Liver (tissue), 9 donors: ENCODE results near the gene ZSWIM4. TPM values are rescaled to one million over a fixed set of nuclear protein-coding genes. Genes with fewer than 3 reads are reported as not detected.
A peak's percentile ranks its signal among the peaks of the same experiment; 100 is the strongest.

Experiments
- DNase-seq: peaks from one replicate; pipeline ENCODE4 v3.0.0-alpha.2; 2017; ENCODE audit warnings: low spot score
- H3K27ac ChIP-seq, 2 donors: one replicate each; pipeline ENCODE4 v1.7.0; 2013; ENCODE audit warnings: inconsistent platforms in 2 of 2, low read length in 2 of 2, control low read depth in 1 of 2, low read depth in 1 of 2, mild to moderate bottlenecking in 1 of 2
- H3K27me3 ChIP-seq, 4 donors: one replicate each; pipeline versions ENCODE4 v1.6.1 to v1.7.0; 2013; ENCODE audit warnings: low read length in 3 of 4, inconsistent platforms in 1 of 4, mild to moderate bottlenecking in 1 of 4, moderate library complexity in 1 of 4; ENCODE audit not compliant: control insufficient read depth in 4 of 4, insufficient read depth in 4 of 4
- H3K36me3 ChIP-seq, 4 donors: one replicate each; pipeline versions ENCODE4 v1.6.1 to v1.7.0; 2013; ENCODE audit warnings: low read length in 3 of 4, mild to moderate bottlenecking in 3 of 4, low read depth in 1 of 4, moderate library complexity in 1 of 4; ENCODE audit not compliant: control insufficient read depth in 4 of 4, insufficient read depth in 3 of 4
- H3K4me1 ChIP-seq, 4 donors: one replicate each; pipeline versions ENCODE4 v1.6.1 to v1.7.0; 2013; ENCODE audit warnings: low read length in 3 of 4, mild to moderate bottlenecking in 3 of 4, moderate library complexity in 1 of 4; ENCODE audit not compliant: control insufficient read depth in 4 of 4, insufficient read depth in 4 of 4
- H3K4me3 ChIP-seq, 3 donors: one replicate each; pipeline versions ENCODE4 v1.6.1 to v1.7.0; 2013; ENCODE audit warnings: low read length in 3 of 3, control low read depth in 1 of 3, low read depth in 1 of 3, mild to moderate bottlenecking in 1 of 3
- H3K9ac ChIP-seq, 2 donors: one replicate each; pipeline ENCODE4 v1.7.0; 2013; ENCODE audit warnings: low read length in 2 of 2, mild to moderate bottlenecking in 2 of 2, moderate library complexity in 2 of 2, control low read depth in 1 of 2, low read depth in 1 of 2
- H3K9me3 ChIP-seq, 4 donors: one replicate each; pipeline versions ENCODE4 v1.6.1 to v1.7.0; 2013; ENCODE audit warnings: low read length in 3 of 4; ENCODE audit not compliant: control insufficient read depth in 4 of 4
- CTCF ChIP-seq: fragments of 150-350 bp; IDR thresholded peaks from 2 replicates; pipeline ENCODE4 v1.5.1; 2017; ENCODE audit warnings: improper control_type of control experiment, low read depth, low read length; ENCODE audit not compliant: missing input control
- FOXA2 ChIP-seq: IDR thresholded peaks from 2 replicates; pipeline ENCODE4 v1.6.1; 2016; ENCODE audit warnings: antibody characterized with exemption
- HNF4A ChIP-seq, 2 donors: conservative IDR thresholded peaks; 2 replicates each; pipeline ENCODE4 v1.6.1; 2016; ENCODE audit warnings: antibody characterized with exemption in 2 of 2, mild to moderate bottlenecking in 2 of 2
- HNF4G ChIP-seq: IDR thresholded peaks from 2 replicates; pipeline ENCODE4 v1.6.1; 2016; ENCODE audit warnings: antibody characterized with exemption
- JUND ChIP-seq, 2 donors: IDR thresholded peaks; 2 replicates each; pipeline ENCODE4 v1.6.1; 2016; ENCODE audit warnings: antibody characterized with exemption in 2 of 2
- MAX ChIP-seq: IDR thresholded peaks from 2 replicates; pipeline ENCODE4 v1.6.1; 2016; ENCODE audit warnings: antibody characterized with exemption
- NR2F2 ChIP-seq: IDR thresholded peaks from 2 replicates; pipeline ENCODE4 v1.6.1; 2016; ENCODE audit warnings: antibody characterized with exemption
- RAD21 ChIP-seq, 2 donors: IDR thresholded peaks; 2 replicates each; pipeline ENCODE4 v1.6.1; 2016; ENCODE audit warnings: antibody characterized with exemption in 2 of 2, mild to moderate bottlenecking in 2 of 2
- RXRA ChIP-seq, 2 donors: IDR thresholded peaks; 2 replicates each; pipeline ENCODE4 v1.6.1; 2017 to 2018; ENCODE audit warnings: antibody characterized with exemption in 2 of 2, mild to moderate bottlenecking in 1 of 2
- TAF1 ChIP-seq: conservative IDR thresholded peaks from 2 replicates; pipeline ENCODE4 v1.6.1; 2016; ENCODE audit warnings: antibody characterized with exemption, mild to moderate bottlenecking
- YY1 ChIP-seq: IDR thresholded peaks from 2 replicates; pipeline ENCODE4 v1.6.1; 2016; ENCODE audit warnings: antibody characterized with exemption, mild to moderate bottlenecking
- ZBTB33 ChIP-seq: IDR thresholded peaks from 2 replicates; pipeline ENCODE4 v1.6.1; 2016; ENCODE audit warnings: antibody characterized with exemption
- WGBS: extraction: QIAGEN DNeasy Blood & Tissue Kit; methylation state at CpG from one replicate; pipeline ENCODE4 v1.1.7; 2013; 5-methylcytosine and 5-hydroxymethylcytosine counted together
- polyA plus RNA-seq, 2 donors: library from polyadenylated mRNA; stranded (reverse) in 1 of 2; unstranded in 1 of 2; fragments of 200-250 nt in 1 of 2; fragments of >200 nt in 1 of 2; fragmentation: Nextera tagmentation in 1 of 2; extraction: Ambion mirVana in 1 of 2; gene quantifications; one replicate each; pipeline versions ENCODE4 v1.2.1 to v1.2.3, GENCODE V29; 2013 to 2015
- total RNA-seq, 2 donors: library from RNA; depleted of rRNA; stranded (reverse); fragments of >200 nt; gene quantifications; one replicate each; pipeline ENCODE4 v1.2.3, GENCODE V29; 2014
- donor health status: healthy.
- donor health status: healthy.
- donor health status: healthy.
- donor health status: healthy.
- donor health status: healthy.

Gene ZSWIM4
- total and polyA plus RNA-seq, 4 donors: 0.14 to 2.2 (median 1.2) TPM

- DNase-seq: no peak
- no peaks in the 10 kb centered on the region for H3K9me3 ChIP-seq
- H3K27me3 ChIP-seq: no peaks in the 10 kb centered on the region
- peaks cover 8 to 18% (median 11%) of the 10 kb centered on the region in 4 donors for H3K36me3 ChIP-seq
- H3K27ac ChIP-seq: peak overlapping the region in 1 of 2 donors; percentile 32
- no peak overlapping the region for H3K4me3 ChIP-seq
- TF ChIP-seq HNF4A (conservative IDR thresholded peaks at IDR 0.05) (no peak), RXRA (IDR thresholded peaks at IDR 0.05) (no peak), CTCF (no peak), ZBTB33 (no peak)
- 98% methylated on average over 3 of the region's 3 CpGs for WGBS
- peaks cover 6 to 28% (median 21%) of the 10 kb centered on the region in 4 donors for H3K4me1 ChIP-seq
- H3K9ac ChIP-seq: no peak overlapping the region
Measured at GRCh38 chr19:13766095-13766481, 29.2 kb upstream of the ZSWIM4 start.

DNA sequence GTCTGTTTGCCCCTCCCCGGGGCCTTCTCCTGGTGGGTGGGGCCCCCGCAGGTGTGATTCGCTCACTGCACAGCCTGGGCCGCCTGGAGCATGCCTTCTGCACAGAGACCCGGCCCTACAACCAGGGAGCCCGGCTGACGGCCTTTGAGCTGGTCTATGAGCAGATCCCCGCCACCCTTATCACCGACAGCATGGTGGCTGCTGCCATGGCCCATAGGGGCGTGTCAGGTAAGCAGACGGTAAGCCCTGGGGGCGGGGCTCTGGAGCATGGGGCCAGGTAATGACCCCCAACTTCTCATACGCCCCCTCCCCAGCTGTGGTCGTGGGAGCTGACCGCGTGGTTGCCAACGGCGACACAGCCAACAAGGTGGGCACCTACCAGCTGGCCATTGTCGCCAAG, 26.7 kb upstream of the ZSWIM4 start:
- no peak overlapping the region for H3K4me3 ChIP-seq
- no peaks in the 10 kb centered on the region for H3K27me3 ChIP-seq
- 94% methylated on average over 19 of the region's 19 CpGs for WGBS
- no peak for DNase-seq
- H3K36me3 ChIP-seq: peaks cover 6 to 11% (median 9%) of the 10 kb centered on the region in 4 donors
- TF ChIP-seq RXRA (IDR thresholded peaks at IDR 0.05): no peak
- TF ChIP-seq MAX: no peak
- TF ChIP-seq HNF4A (conservative IDR thresholded peaks at IDR 0.05): no peak
- TF ChIP-seq FOXA2: no peak
- TF ChIP-seq TAF1: no peak
- TF ChIP-seq ZBTB33: no peak
- TF ChIP-seq NR2F2: no peak
- no peak for TF ChIP-seq JUND (IDR thresholded peaks at IDR 0.05)
- TF ChIP-seq YY1: no peak
- no peak for TF ChIP-seq RAD21 (IDR thresholded peaks at IDR 0.05)
- TF ChIP-seq HNF4G: no peak
- H3K9ac ChIP-seq: no peak overlapping the region
- H3K9me3 ChIP-seq: no peaks in the 10 kb centered on the region
- peaks cover 6 to 28% (median 21%) of the 10 kb centered on the region in 4 donors for H3K4me1 ChIP-seq
- H3K27ac ChIP-seq: no peak overlapping the region
